Hepatocyte (in vitro differentiated cells): ENCODE results near the gene TRPM2.

Source experiments
- EZH2phosphoT487 ChIP-seq: fragments of 200-600 bp; sonication (generic); IDR thresholded peaks from one replicate; pipeline ENCODE4 v1.6.1; 2018; ENCODE audit warnings: antibody characterized with exemption, mild to moderate bottlenecking, low read depth, moderate library complexity; ENCODE audit not compliant: unreplicated experiment, severe bottlenecking
- TF ChIP-seq, protein P1 (sequence below): fragments of 200-600 bp; sonication (generic); IDR thresholded peaks from 2 replicates; pipeline ENCODE4 v1.5.1; 2016; ENCODE audit warnings: antibody characterized with exemption, mild to moderate bottlenecking; ENCODE audit not compliant: poor library complexity

DNA sequence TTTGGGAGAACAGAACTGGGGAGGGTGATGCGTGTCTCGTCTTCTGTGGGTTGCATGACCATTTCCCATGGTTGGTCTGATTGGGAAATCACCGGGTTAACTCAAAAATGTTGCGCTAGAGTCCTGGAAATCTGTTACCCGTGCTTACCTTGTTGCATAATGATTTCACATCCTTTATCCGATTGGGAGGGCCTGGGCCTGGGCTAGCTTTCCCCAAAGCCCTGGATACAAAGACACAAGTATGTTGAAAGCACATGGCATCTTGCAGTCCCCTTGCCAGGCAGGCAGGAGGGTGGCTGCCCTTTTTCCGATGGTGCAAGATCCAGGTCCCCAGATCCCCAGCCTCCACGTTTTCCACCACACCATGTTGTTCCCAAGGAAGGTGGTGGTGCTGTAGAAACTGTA lies 582 bp downstream of the TRPM2 start:
- TF ChIP-seq, protein P1, sequence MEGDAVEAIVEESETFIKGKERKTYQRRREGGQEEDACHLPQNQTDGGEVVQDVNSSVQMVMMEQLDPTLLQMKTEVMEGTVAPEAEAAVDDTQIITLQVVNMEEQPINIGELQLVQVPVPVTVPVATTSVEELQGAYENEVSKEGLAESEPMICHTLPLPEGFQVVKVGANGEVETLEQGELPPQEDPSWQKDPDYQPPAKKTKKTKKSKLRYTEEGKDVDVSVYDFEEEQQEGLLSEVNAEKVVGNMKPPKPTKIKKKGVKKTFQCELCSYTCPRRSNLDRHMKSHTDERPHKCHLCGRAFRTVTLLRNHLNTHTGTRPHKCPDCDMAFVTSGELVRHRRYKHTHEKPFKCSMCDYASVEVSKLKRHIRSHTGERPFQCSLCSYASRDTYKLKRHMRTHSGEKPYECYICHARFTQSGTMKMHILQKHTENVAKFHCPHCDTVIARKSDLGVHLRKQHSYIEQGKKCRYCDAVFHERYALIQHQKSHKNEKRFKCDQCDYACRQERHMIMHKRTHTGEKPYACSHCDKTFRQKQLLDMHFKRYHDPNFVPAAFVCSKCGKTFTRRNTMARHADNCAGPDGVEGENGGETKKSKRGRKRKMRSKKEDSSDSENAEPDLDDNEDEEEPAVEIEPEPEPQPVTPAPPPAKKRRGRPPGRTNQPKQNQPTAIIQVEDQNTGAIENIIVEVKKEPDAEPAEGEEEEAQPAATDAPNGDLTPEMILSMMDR = no peak
- no peak for TF ChIP-seq EZH2phosphoT487
